ENCODE results near the gene CPSF2.

CPSF2 gene

DNA sequence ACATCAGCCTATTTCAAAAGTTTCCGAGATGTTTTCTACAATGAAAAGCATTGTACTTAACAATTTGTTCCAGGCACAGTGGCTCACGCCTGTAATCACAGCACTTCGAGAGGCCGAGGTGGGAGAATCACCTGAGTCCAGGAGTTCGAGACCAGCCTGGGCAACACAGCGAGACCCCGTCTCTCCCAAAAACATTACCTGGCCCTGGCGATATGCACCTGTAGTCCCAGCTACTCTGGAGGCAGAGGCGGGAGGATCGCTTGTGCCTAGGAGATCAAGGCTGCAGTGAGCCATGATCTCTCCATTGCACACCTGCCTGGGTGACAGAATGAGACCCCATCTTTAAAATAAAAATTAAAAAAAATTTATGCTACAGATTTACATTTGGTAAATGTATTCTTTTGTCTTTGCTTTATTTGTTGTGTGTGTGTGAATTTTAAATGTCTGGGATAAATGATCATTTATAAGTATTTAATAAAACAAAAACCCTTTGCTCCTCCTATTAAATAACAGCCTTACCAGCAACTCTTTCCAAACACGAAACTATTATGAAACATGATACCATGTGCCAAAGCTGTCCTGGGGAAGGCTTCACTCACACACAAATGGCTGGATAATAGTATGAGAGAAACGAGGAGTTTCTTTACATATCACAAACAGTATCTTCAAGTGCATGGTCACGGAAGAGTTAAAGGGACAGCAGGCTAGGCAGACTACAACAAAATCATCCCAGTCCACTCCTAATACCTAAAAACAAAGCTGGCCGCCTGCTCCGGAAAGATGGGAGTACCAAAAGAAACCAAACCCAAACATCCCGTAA is 16.5 kb upstream of the CPSF2 start:
- TF ChIP-seq, protein P1, sequence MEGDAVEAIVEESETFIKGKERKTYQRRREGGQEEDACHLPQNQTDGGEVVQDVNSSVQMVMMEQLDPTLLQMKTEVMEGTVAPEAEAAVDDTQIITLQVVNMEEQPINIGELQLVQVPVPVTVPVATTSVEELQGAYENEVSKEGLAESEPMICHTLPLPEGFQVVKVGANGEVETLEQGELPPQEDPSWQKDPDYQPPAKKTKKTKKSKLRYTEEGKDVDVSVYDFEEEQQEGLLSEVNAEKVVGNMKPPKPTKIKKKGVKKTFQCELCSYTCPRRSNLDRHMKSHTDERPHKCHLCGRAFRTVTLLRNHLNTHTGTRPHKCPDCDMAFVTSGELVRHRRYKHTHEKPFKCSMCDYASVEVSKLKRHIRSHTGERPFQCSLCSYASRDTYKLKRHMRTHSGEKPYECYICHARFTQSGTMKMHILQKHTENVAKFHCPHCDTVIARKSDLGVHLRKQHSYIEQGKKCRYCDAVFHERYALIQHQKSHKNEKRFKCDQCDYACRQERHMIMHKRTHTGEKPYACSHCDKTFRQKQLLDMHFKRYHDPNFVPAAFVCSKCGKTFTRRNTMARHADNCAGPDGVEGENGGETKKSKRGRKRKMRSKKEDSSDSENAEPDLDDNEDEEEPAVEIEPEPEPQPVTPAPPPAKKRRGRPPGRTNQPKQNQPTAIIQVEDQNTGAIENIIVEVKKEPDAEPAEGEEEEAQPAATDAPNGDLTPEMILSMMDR (IDR thresholded peaks at IDR 0.05; ENCODE audit: insufficient read depth, low read depth, low read length, missing control alignments): no peak
- peak overlapping the region; percentile 97 for H3K4me3 ChIP-seq (ENCODE audit: low read depth, low read length)
- no peak for DNase-seq (ENCODE audit: low read depth)

DNA sequence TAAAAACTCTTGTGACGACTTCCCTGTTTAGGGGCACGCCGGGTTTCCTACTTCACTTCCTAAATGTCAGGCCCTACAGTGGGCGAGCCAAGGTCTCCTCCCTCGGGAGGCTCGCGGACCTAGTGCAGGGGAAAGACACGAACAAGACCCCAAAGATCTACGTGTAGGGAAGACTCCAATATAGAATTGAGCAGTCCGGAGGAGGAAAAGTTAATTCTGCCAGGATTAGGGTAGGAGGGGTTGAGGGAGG is 16.0 kb upstream of the CPSF2 start:
- peak; percentile 35 for DNase-seq (ENCODE audit: low read depth)
- TF ChIP-seq, protein P1 (IDR thresholded peaks at IDR 0.05; ENCODE audit: insufficient read depth, low read depth, low read length, missing control alignments): no peak
- peak overlapping the region; percentile 97 for H3K4me3 ChIP-seq (ENCODE audit: low read depth, low read length)

DNA sequence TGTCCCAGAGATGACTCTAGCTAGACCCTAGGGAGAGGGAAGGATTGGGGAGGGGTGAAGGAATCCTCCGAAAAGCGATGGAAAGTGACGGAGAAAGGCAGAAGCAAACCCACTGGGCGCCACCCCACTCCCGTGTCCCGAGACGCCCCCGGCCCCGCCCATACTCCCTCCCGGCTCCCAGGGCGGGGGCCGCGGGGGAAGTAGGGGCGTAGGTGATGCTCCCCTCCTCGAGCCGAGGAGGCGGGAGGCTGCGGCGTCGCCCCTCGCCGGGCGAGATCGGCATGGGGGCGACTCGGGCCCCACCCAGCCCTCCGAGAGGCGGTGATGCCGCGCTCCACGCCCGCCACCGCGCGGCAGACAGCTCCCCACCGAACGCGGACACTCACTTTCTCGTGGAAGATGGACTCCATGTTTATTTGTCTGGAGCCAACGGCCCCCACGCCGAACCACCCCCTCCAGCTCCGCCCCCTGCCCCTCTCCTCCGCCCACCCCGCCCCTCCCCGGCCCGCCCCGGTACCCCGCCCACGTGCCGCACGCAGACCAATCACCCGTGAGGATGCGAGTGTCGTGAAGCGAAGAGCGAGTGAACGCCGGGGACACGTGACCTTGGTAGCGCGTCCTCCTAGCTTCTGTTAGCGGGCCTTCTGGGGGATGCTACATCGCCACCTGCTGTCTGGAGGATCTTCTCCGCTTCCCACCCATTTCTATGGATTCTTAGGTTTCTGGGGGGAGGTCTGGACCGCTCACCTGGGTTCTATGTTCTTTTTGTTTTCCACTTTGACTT is 15.4 kb upstream of the CPSF2 start, which contains the start of gene ATXN3:
Gene ATXN3 (minus strand): TSS at position 440 of the 784 bp plus-strand sequence. CDS start 30 bp downstream, at position 410.
- peak within 1 kb of the TSS; percentile 97 for H3K4me3 ChIP-seq (ENCODE audit: low read depth, low read length)
- peak; percentile 99 for DNase-seq (ENCODE audit: low read depth)
- TF ChIP-seq, protein P1 (IDR thresholded peaks at IDR 0.05; ENCODE audit: insufficient read depth, low read depth, low read length, missing control alignments): peak; percentile 88

DNA sequence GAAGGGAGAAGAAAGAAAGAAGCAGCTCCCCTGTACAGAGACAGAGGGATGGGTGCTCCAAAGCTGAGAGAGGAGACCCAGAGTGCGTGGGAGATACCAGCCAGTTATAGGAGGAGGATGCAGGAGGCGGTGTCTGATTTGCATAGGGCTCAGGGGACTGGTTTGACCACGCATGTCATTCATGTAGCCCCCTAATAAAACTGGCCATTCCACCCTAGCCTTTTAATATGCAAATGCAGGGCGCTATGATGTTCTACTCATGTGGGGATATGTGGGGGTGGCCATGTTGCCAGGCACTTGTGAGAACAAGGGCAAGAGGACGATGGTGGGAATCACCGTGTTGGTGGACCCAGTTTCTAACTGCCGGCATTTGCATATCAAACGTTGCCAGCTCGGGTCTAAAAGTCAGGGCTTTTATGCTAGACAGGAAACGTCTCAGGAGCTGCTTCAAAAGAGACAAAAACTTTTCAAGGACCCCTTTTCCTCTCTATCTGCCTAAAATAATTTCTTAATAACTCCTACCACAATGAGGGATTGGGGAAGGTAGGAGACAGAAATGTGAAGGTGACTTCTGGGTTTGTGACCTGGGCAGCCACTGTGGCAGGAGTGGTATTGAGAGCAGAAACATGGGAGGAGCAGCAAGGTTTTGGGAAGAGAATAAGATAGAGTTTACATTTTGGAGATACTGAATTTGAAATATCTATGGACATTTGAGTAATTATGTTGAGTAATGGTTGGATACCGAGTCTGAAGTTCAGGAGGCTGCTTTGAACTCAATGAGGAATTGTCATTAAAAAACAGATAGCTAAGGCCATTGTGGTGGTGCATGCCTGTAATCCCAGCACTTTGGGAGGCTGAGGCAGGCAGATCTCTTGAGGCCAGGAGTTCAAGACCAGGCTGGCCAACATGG is 13.2 kb upstream of the CPSF2 start:
- TF ChIP-seq, protein P1 (IDR thresholded peaks at IDR 0.05; ENCODE audit: insufficient read depth, low read depth, low read length, missing control alignments): no peak
- peak overlapping the region; percentile 27; the same call in 1 of the 2 replicates for H3K4me3 ChIP-seq (ENCODE audit: low read depth, low read length)
- DNase-seq (ENCODE audit: low read depth): peak; percentile 75

DNA sequence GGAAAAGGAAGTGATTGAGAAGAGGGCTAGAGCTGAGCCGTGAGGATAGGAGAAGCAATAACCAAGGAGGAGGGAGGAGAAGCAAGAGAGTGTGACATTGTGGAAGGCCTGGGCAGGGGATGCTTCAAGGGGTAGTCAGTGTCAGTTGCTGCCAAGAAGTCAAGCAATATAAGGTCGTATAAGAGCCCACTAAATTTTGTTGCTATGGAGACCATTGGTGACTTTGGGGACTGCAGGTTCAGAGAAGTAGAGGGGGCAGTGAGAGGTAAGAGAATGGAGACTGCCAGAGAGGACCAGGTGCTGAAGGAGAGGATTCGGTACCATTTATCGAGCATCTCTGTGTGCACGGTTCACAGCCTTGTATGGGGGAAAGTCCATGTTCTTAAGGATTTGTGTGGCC is 12.3 kb upstream of the CPSF2 start:
- no peak for DNase-seq (ENCODE audit: low read depth)

DNA sequence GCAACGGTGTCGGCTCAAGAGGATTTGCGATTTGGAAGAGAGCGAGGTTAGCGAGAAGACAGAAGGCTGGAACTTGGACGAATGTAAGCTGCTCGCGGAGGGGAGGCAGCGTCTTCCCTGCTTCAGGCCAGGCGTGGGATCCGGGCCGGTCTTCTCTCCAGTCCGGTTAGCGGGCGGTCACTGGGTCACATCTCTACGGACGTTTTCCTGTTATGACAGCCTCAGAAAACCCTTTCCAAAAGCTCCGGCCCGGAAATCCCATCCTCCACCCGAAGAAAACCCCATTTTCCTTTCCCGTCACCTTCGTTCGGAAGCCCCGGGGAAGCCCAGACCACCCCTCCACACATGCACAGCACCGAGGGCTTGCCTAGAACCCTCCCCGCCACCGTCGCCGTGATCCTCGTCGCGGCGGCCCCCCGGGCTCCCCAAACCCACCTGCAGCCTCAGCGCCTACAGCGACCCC is 531 bp upstream of the CPSF2 start:
- H3K4me3 ChIP-seq (ENCODE audit: low read depth, low read length): peak overlapping the region; percentile 69
- DNase-seq (ENCODE audit: low read depth): peak; percentile 59
- TF ChIP-seq, protein P1 (IDR thresholded peaks at IDR 0.05; ENCODE audit: insufficient read depth, low read depth, low read length, missing control alignments): no peak

More for the DNA sequence above, 12.3 kb upstream of the CPSF2 start:
- no peak overlapping the region for H3K4me3 ChIP-seq (ENCODE audit: low read depth, low read length)
- TF ChIP-seq, protein P1 (IDR thresholded peaks at IDR 0.05; ENCODE audit: insufficient read depth, low read depth, low read length, missing control alignments): no peak
